ENCODE data around the gene TADA2B.

DNA sequence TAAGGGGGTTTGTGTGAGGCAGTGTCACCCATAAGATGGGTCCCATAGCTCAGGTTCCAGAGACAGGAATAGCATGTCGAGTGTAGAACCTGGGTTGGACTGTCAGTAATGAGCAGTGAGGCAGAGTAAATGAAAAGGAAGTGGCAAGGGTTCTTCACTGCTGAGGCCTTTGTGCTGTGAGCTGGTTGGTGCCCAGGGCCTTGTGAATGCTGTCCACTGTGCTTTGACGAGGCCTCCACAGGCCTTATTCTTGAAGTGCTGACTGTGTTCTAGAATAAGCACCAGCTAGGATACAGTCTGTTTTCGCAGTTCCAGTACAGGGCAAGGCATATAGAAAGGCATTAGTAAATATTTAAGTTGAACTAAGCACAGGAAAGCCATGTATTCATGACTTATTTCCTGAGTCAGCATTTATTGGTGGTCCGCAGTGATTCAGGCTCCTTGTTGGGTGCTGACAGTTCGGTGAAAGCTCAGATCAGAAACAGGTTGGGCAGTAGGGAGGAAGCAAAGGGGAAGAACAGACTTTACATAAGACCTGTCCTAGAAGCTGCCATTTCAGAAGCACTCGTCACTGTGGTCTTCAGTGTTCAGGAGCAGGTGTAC is 25.6 kb upstream of the TADA2B start:
- TF ChIP-seq POLR2A (IDR thresholded peaks at IDR 0.05; ENCODE audit: low read length) (no peak), GATA1 (IDR thresholded peaks at IDR 0.05; ENCODE audit: low read depth, low read length) (no peak)

Data from erythroblast (primary cell).